ENCODE results near the gene PAK5. TPM values are rescaled to one million over a fixed set of nuclear protein-coding genes. Genes with fewer than 3 reads are reported as not detected.

Gene PAK5
- total and polyA plus RNA-seq, 2 experiments from 2014 or later = 0.57 to 1.1 TPM

GRCh38 chr20:9516234-9516871, 322.5 kb downstream of the PAK5 start (continued):
- TF ChIP-seq JUNB (IDR thresholded peaks at IDR 0.05; ENCODE audit: unreplicated experiment) (no peak), REST (IDR thresholded peaks at IDR 0.05; ENCODE audit: unreplicated experiment) (no peak), CTCF (conservative IDR thresholded peaks at IDR 0.05; ENCODE audit: low read depth in 2 of 2) (peak in 1 of 2 experiments; percentile 40; a peak in 2 of 4 replicates)

- Histone ChIP-seq H4K20me1 (replicated peaks; ENCODE audit: insufficient read depth) (0 out of 2 replicates have a peak, but pooled peaks cover 9% of the 10 kb centered on the region), H3K9me2 (ENCODE audit: insufficient read depth) (no peaks in the 10 kb centered on the region), H3K4me2 (peak overlapping the region; percentile 84), H3K27ac (ENCODE audit: low read depth) (no peak overlapping the region), H3K36me3 (ENCODE audit: insufficient read depth) (no peaks in the 10 kb centered on the region), H3K79me2 (replicated peaks; ENCODE audit: insufficient read depth) (no peaks in the 10 kb centered on the region), H3K4me3 (peak overlapping the region; percentile 65), H3K27me3 (ENCODE audit: insufficient read depth) (peaks cover 100% of the 10 kb centered on the region), H2AFZ (peak overlapping the region; percentile 90), H3F3A (replicated peaks; ENCODE audit: low read depth) (peaks cover 6% of the 10 kb centered on the region; the same call in 1 of the 2 replicates), H3K4me1 (ENCODE audit: insufficient read depth) (peaks cover 71% of the 10 kb centered on the region)
- no peak overlapping the region for H3K27ac Mint-ChIP-seq
- peaks cover 61% of the 10 kb centered on the region for H3K4me1 Mint-ChIP-seq
- peak overlapping the region; percentile 86 for H3K4me3 Mint-ChIP-seq
- H3K9me3 Mint-ChIP-seq = no peaks in the 10 kb centered on the region; the same call in 1 of the 3 replicates
- ATAC-seq (peak; percentile 33), DNase-seq (ENCODE audit: low spot score) (peak; percentile 72)
- H3K27me3 Mint-ChIP-seq (ENCODE audit: insufficient read depth, low read depth, poor library complexity) = peaks cover 64% of the 10 kb centered on the region
- H3K36me3 Mint-ChIP-seq (ENCODE audit: low read depth) = peaks cover 13% of the 10 kb centered on the region; the same call in 2 of the 3 replicates
- TF ChIP-seq JUNB (IDR thresholded peaks at IDR 0.05; ENCODE audit: unreplicated experiment) (no peak), EZH2phosphoT487 (IDR thresholded peaks at IDR 0.05; ENCODE audit: unreplicated experiment) (peak; percentile 11), ZNF462 (CRISPR knock-in tag; IDR thresholded peaks at IDR 0.05) (no peak), REST (IDR thresholded peaks at IDR 0.05; ENCODE audit: unreplicated experiment) (no peak), CREB1 (CRISPR knock-in tag; IDR thresholded peaks at IDR 0.05; ENCODE audit: low read depth) (no peak), NANOG (IDR thresholded peaks at IDR 0.05; ENCODE audit: borderline replicate concordance) (no peak), ZNF331 (CRISPR knock-in tag; IDR thresholded peaks at IDR 0.05; ENCODE audit: low read depth) (no peak)
These were observed 323.1 kb downstream of the PAK5 start for GRCh38 chr20:9515741-9516233.
